K562 (cell line): Measurements from ENCODE around the gene LRRC4C. TPM values are rescaled to one million over a fixed set of nuclear protein-coding genes. Genes with fewer than 3 reads are reported as not detected.

Experiments used
- ATAC-seq: fragments of 200-7000 bp; cut with Tn5 transposase; 3 replicates; pipeline ENCODE4 v1.9.1; 2020; ENCODE audit warnings: moderate library complexity
- BruUV-seq: library from RNA; stranded (reverse); fragments of 400-500 nt; replicated peaks from 2 replicates; lab custom pipeline; 2021; lab: Mats Ljungman, UMichigan
- CTCF ChIA-PET: fragments of 300-600 bp; formaldehyde crosslinking; extraction: SDS; loops from one replicate; lab custom pipeline; 2021; ENCODE audit warnings: low intra/inter-chr PET ratio; lab: Yijun Ruan, JAX
- POLR2A ChIA-PET: fragments of 300-600, 350-650 bp; sonication (Branson Sonifier 250); formaldehyde crosslinking; extraction: SDS; loops from one replicate; lab custom pipeline; 2021; ENCODE audit warnings: antibody characterized with exemption, inconsistent platforms; lab: Yijun Ruan, JAX
- DNase-seq, 4 experiments: peaks; one replicate each; pipeline versions ENCODE4 v3.0.0 to v3.0.0-alpha.2; 2011 to 2018; ENCODE audit warnings: low spot score in 3 of 4, mixed read lengths in 3 of 4; ENCODE audit errors: extremely low read depth in 1 of 4
- FAIRE-seq: peaks from 2 replicates; lab custom pipeline; 2011; peaks lifted over from hg19 to GRCh38; lab: Jason Lieb, UNC
- H2AFZ ChIP-seq: 2 replicates; pipeline ENCODE4 v1.6.0; 2011; ENCODE audit warnings: low read depth, low read length, control low read depth, inconsistent platforms
- H3K27ac ChIP-seq: fragments of 200-600 bp; 3 replicates; pipeline ENCODE4 v1.8.0; 2011; ENCODE audit warnings: low read depth, mild to moderate bottlenecking, control low read depth, inconsistent platforms, low read length, moderate library complexity, mixed read lengths; ENCODE audit errors: extremely low read depth
- H3K27me3 ChIP-seq, 2 experiments: fragments of 300-600 bp in 1 of 2; 2 replicates in 1 of 2; 3 replicates in 1 of 2; pipeline versions ENCODE4 v1.6.0 to v1.8.0; 2011; ENCODE audit warnings: inconsistent platforms in 2 of 2, low read length in 2 of 2, mild to moderate bottlenecking in 1 of 2, mixed read lengths in 1 of 2, moderate library complexity in 1 of 2; ENCODE audit not compliant: control insufficient read depth in 2 of 2, insufficient read depth in 2 of 2
- H3K36me3 ChIP-seq: fragments of 300-600 bp; 3 replicates; pipeline ENCODE4 v1.8.0; 2011; ENCODE audit warnings: mild to moderate bottlenecking, low read length, inconsistent platforms; ENCODE audit not compliant: control insufficient read depth, insufficient read depth
- H3K4me1 ChIP-seq, 2 experiments: fragments of 200-600 bp in 1 of 2; replicated peaks in 1 of 2; 2 replicates in 1 of 2; 3 replicates in 1 of 2; pipeline versions ENCODE4 v1.5.1 to v1.8.0; 2011; ENCODE audit warnings: inconsistent platforms in 2 of 2, low read length in 2 of 2, mild to moderate bottlenecking in 1 of 2, mixed read lengths in 1 of 2, moderate library complexity in 1 of 2; ENCODE audit not compliant: control insufficient read depth in 2 of 2, insufficient read depth in 2 of 2
- H3K4me2 ChIP-seq: 2 replicates; pipeline ENCODE4 v1.6.1; 2011; ENCODE audit warnings: low read length, control low read depth, inconsistent platforms, mixed read lengths; ENCODE audit not compliant: insufficient read depth
- H3K4me3 ChIP-seq: fragments of 200-600 bp; sonication (generic), shearing (Covaris generic); 2 replicates; pipeline ENCODE4 v1.5.1; 2016; ENCODE audit warnings: control low read depth, inconsistent platforms
- H3K79me2 ChIP-seq: fragments of 200-600 bp; 3 replicates; pipeline ENCODE4 v1.8.0; 2011; ENCODE audit warnings: low read length, inconsistent platforms; ENCODE audit not compliant: control insufficient read depth, insufficient read depth
- H3K9ac ChIP-seq, 2 experiments: 2 replicates each; pipeline versions ENCODE4 v1.6.0 to v1.6.1; 2011; ENCODE audit warnings: low read depth in 2 of 2, low read length in 2 of 2, control low read depth in 1 of 2, inconsistent platforms in 1 of 2, mild to moderate bottlenecking in 1 of 2, mixed read lengths in 1 of 2; ENCODE audit not compliant: insufficient read depth in 1 of 2
- H3K9me1 ChIP-seq: one replicate; pipeline ENCODE4 v1.6.0; 2011; ENCODE audit warnings: inconsistent platforms, mild to moderate bottlenecking, low read length, moderate library complexity; ENCODE audit not compliant: control insufficient read depth, insufficient read depth
- H3K9me3 ChIP-seq: replicated peaks from 2 replicates; pipeline ENCODE4 v1.5.1; 2011; ENCODE audit warnings: low read depth, low read length, inconsistent platforms; ENCODE audit not compliant: control insufficient read depth, insufficient read depth
- H4K20me1 ChIP-seq: replicated peaks from 2 replicates; pipeline ENCODE4 v1.6.1; 2011; ENCODE audit warnings: low read length, inconsistent platforms, mixed read lengths; ENCODE audit not compliant: control insufficient read depth, insufficient read depth
- ATF4 ChIP-seq: fragments of 450-650 bp; formaldehyde crosslinking; IDR thresholded peaks from 2 replicates; pipeline ENCODE4 v1.4.0; 2022; ENCODE audit warnings: mild to moderate bottlenecking, moderate library complexity
- CBX3 ChIP-seq, 2 experiments: IDR thresholded peaks; 1 replicate in 1 of 2; 2 replicates in 1 of 2; pipeline ENCODE4 v1.6.1; 2012; ENCODE audit warnings: inconsistent platforms in 2 of 2, low read length in 2 of 2, borderline replicate concordance in 1 of 2, control low read depth in 1 of 2
- RFX7 ChIP-seq: fragments of 250-450 bp; sonication (Bioruptor Pico); IDR thresholded peaks from 2 replicates; pipeline ENCODE4 v1.5.1; 2021; ENCODE audit warnings: mild to moderate bottlenecking
- ZNF668 ChIP-seq: fragments of 250-450 bp; sonication (Bioruptor Pico); IDR thresholded peaks from 2 replicates; pipeline ENCODE4 v1.8.0; 2022; ENCODE audit warnings: mild to moderate bottlenecking, inconsistent platforms
- WGBS: fragments of 100-300 bp; shearing (Covaris generic); methylation state at CpG from one replicate; pipeline ENCODE4 v1.1.6; 2016; ENCODE audit warnings: low coverage, mixed read lengths; ENCODE audit not compliant: insufficient coverage; ENCODE audit errors: missing lambda C conversion rate; 5-methylcytosine and 5-hydroxymethylcytosine counted together
- in situ Hi-C: fragments of 300-500 bp; cut with MboI; formaldehyde crosslinking; loops from 4 replicates; pipeline ENCODE4 v1.15.0; 2018; ENCODE audit warnings: inconsistent platforms, mixed read lengths
- intact Hi-C: fragments of 100-400 bp; cut with micrococcal nuclease; formaldehyde crosslinking; loops from 2 replicates; pipeline ENCODE4 v1.14.2; 2022
- polyA plus RNA-seq, 8 experiments: library from polyadenylated mRNA; depleted of rRNA in 4 of 8; stranded (reverse) in 5 of 8; unstranded in 3 of 8; fragments of >200 nt; fragmentation: Nextera tagmentation in 2 of 8; fragmentation: Illumina TruSeq in 1 of 8; extraction: Ambion mirVana in 2 of 8; extraction: Trizol in 1 of 8; gene quantifications; 2 replicates each; pipeline versions ENCODE4 v1.2.1 to v1.2.3, GENCODE V29; 2011 to 2014; ENCODE audit warnings: inconsistent platforms in 1 of 8, missing spikeins in 1 of 8
- total RNA-seq, 7 experiments: library from RNA; depleted of rRNA in 6 of 7; stranded (reverse); fragments of >200 nt in 6 of 7; fragmentation: Illumina TruSeq in 2 of 7; extraction: Trizol in 2 of 7; gene quantifications; 2 replicates each; pipeline versions ENCODE4 v1.2.1 to v1.2.3, GENCODE V29; 2011 to 2021; ENCODE audit warnings: low replicate concordance in 1 of 7

LRRC4C gene
- total and polyA plus RNA-seq, 9 of the 15 experiments (the other 6 are each of a cell fraction or from before 2014, with no cell fraction given) = not detected

GRCh38 chr11:41334007-41334933 is 125.2 kb downstream of the LRRC4C start:
- H3K27ac ChIP-seq = no peak overlapping the region
- no peak overlapping the region for H3K9ac ChIP-seq
- no peak overlapping the region for H3K4me2 ChIP-seq
- in situ Hi-C loops (no loop called here), intact Hi-C loops (no loop called here)
- no peaks in the 10 kb centered on the region for H3K9me3 ChIP-seq
- no peak for TF ChIP-seq RFX7 (CRISPR knock-in tag)
- TF ChIP-seq CBX3 (IDR thresholded peaks at IDR 0.05; ENCODE audit: borderline replicate concordance in 1 of 2, low read length in 2 of 2) = no peak
- TF ChIP-seq ZNF668 (CRISPR knock-in tag) = no peak
- TF ChIP-seq ATF4 (CRISPR knock-in tag) = no peak
- BruUV-seq = no TSS peak
- no peaks in the 10 kb centered on the region for H3K27me3 ChIP-seq
- ChIA-PET POLR2A (interaction anchor here (0.5 kb wide), 1 partner anchor 985 kb away, joined by 3 read pairs; no protein-coding TSS in a partner anchor), CTCF (no interaction called here)
- H2AFZ ChIP-seq = no peak overlapping the region
- no peak for ATAC-seq
- no peaks in the 10 kb centered on the region for H3K36me3 ChIP-seq
- H3K9me1 ChIP-seq = no peaks in the 10 kb centered on the region
- no peaks in the 10 kb centered on the region for H3K79me2 ChIP-seq
- H3K4me1 ChIP-seq = no peaks in the 10 kb centered on the region
- H4K20me1 ChIP-seq = no peaks in the 10 kb centered on the region
- no peak for FAIRE-seq
- H3K4me3 ChIP-seq = no peak overlapping the region
- DNase-seq = no peak
- WGBS = under 1% methylated on average over 7 of the region's 7 CpGs
